ENCODE data around the gene RGS1.

- TF ChIP-seq EZH2phosphoT487 (IDR thresholded peaks at IDR 0.05; ENCODE audit: insufficient read depth, low read depth) (no peak), EZH2 (IDR thresholded peaks at IDR 0.05; ENCODE audit: insufficient read depth, poor library complexity, severe bottlenecking) (no peak)
Measured at GRCh38 chr1:192565946-192566345, 9.6 kb upstream of the RGS1 start.
